BLaER1 treated with 17β-estradiol and CSF1 and Interleukin-3, amounts not matched to agents 10 nM and 100 nM (cell line): ENCODE measurements around the gene SMIM45.
"Not testable (repeated sequence)": the region's sequence is repeated elsewhere in the genome, so short reads cannot be mapped to it uniquely, and the experiment has no call there.

Source experiments
- H3K27ac ChIP-seq, 11 experiments: shearing (Covaris generic); formaldehyde crosslinking; 2 replicates each; pipeline ENCODE4 v1.8.1; 2022
- H3K27me3 ChIP-seq, 11 experiments: shearing (Covaris generic); formaldehyde crosslinking; 2 replicates each; pipeline ENCODE4 v1.8.1; 2022
- H3K36me3 ChIP-seq, 11 experiments: shearing (Covaris generic); formaldehyde crosslinking; 2 replicates each; pipeline ENCODE4 v1.8.1; 2022
- H3K4me1 ChIP-seq, 10 experiments: shearing (Covaris generic); formaldehyde crosslinking; 2 replicates each; pipeline ENCODE4 v1.8.1; 2022
- H3K4me2 ChIP-seq, 11 experiments: shearing (Covaris generic); formaldehyde crosslinking; 2 replicates each; pipeline ENCODE4 v1.8.1; 2022
- H3K4me3 ChIP-seq, 10 experiments: shearing (Covaris generic); formaldehyde crosslinking; 2 replicates each; pipeline ENCODE4 v1.8.1; 2022
- H3K9ac ChIP-seq, 11 experiments: shearing (Covaris generic); formaldehyde crosslinking; 2 replicates each; pipeline ENCODE4 v1.8.1; 2022
- H3K9me3 ChIP-seq, 11 experiments: shearing (Covaris generic); formaldehyde crosslinking; replicated peaks in 1 of 11; 2 replicates each; pipeline ENCODE4 v1.8.1; 2022
- H4K20me1 ChIP-seq, 11 experiments: shearing (Covaris generic); formaldehyde crosslinking; 2 replicates each; pipeline ENCODE4 v1.8.1; 2022
- Cebpa-rat ChIP-seq, 11 experiments: shearing (Covaris generic); IDR thresholded peaks; 2 replicates each; pipeline ENCODE4 v1.8.1; 2022

SMIM45 gene

DNA sequence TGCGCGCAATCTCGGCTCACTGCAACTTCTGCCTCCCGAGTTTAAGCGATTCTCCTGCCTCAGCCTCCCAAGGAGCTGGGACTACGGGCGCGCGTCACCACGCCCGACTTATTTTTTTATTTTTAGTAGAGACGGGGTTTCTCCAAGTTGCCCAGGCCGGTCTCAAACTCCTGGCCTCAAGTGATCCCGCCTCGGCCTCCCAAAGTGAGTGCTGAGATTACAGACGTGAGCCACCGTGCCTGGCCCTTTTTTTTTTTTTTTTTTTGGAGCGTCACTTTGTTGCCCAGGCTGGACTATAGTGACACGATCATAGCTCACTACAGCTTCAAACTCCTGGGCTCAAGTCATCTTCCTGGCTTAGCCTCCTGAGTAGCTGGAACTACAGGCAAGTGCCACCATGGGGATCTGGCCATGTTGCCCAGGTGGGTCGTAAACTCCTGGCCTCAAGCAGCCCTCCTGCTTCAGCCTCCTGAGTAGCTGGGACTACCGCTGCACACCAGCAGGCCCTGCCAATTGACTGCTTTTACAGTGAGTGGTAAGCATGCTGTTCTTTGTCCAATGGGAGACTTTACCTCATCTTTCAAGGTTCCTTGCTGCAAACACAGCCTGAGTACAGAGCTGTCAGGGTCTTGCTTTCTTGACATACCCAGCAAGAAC is 4.4 kb upstream of the SMIM45 start:
- Histone ChIP-seq H3K27me3 (no peaks in the 10 kb centered on the region), H3K4me1 (peaks cover 49 to 93% (median 88%) of the 10 kb centered on the region in 10 experiments), H3K36me3 (peaks cover 0 to 29% (median 25%) of the 10 kb centered on the region in 11 experiments; a peak in 15 of 22 replicates), H4K20me1 (peaks cover 0 to 11% (median 0%) of the 10 kb centered on the region in 11 experiments; a peak in 3 of 22 replicates), H3K4me3 (peak overlapping the region; percentile 68 to 93 (median 84); a peak in 19 of 20 replicates), H3K27ac (peak overlapping the region in 9 of 11 experiments; percentile 59 to 89 (median 88); a peak in 17 of 22 replicates), H3K9ac (peak overlapping the region; percentile 47 to 91 (median 88); a peak in 20 of 22 replicates), H3K4me2 (peak overlapping the region; percentile 88 to 99 (median 96)), H3K9me3 (no peaks in the 10 kb centered on the region)
- no peak for TF ChIP-seq Cebpa-rat (IDR thresholded peaks at IDR 0.05)

DNA sequence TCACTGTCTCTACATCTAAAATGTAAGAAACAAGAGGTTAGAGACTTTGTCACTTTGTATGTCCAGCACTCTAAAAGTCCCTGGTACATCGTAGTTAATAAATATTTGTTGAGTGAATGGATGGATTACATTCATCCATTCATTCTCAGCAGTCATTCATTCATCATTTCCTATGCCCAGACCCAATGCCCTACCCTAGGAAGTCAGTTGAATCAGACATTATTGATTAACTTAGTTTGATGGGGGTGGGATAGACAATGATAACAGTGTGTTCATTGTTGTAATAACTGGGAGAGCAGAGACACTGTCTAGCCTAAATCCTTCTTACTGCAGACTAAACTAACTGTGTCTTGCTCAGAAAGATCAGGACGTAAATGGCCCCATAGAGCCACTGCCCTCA is 3.8 kb upstream of the SMIM45 start:
- Histone ChIP-seq H3K27ac (peak overlapping the region in 2 of 11 experiments; percentile 7 to 86; a peak in 1 of 22 replicates), H3K9ac (peak overlapping the region in 5 of 11 experiments; percentile 86 to 91 (median 89); a peak in 7 of 22 replicates), H3K4me1 (peaks cover 53 to 94% (median 90%) of the 10 kb centered on the region in 10 experiments), H3K4me3 (peak overlapping the region in 3 of 10 experiments; percentile 15 to 74 (median 17); a peak in 3 of 20 replicates), H4K20me1 (peaks cover 0 to 10% (median 0%) of the 10 kb centered on the region in 11 experiments; a peak in 2 of 22 replicates), H3K9me3 (no peaks in the 10 kb centered on the region), H3K4me2 (peak overlapping the region in 9 of 11 experiments; percentile 88 to 99 (median 95); a peak in 19 of 22 replicates), H3K36me3 (peaks cover 0 to 23% (median 20%) of the 10 kb centered on the region in 11 experiments; a peak in 15 of 22 replicates), H3K27me3 (no peaks in the 10 kb centered on the region)
- no peak for TF ChIP-seq Cebpa-rat (IDR thresholded peaks at IDR 0.05)

DNA sequence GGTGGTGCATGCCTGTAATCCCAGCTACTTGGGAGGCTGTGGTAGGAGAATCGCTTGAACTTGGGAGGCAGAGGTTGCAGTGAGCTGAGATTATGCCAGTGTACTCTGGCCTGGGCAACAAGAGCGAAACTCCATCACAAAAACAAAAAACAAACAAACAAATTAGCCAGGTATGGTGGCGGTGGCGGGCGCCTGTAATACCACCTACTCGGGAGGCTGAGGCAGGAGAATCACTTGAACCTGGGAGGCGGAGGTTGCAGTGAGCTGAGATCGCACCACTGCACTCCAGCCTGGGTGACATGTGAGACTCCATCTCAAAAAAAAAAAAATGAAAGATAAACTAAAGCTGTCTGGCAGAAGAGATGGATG is 3.0 kb upstream of the SMIM45 start:
- Histone ChIP-seq H3K4me2 (peak overlapping the region; percentile 18 to 99 (median 95); a peak in 21 of 22 replicates), H3K36me3 (peaks cover 0 to 15% (median 12%) of the 10 kb centered on the region in 11 experiments; a peak in 10 of 22 replicates), H3K9ac (peak overlapping the region in 5 of 11 experiments; percentile 13 to 64 (median 58); a peak in 6 of 22 replicates), H4K20me1 (0 out of 22 replicates have a peak, but pooled peaks cover 0 to 10% (median 0%) of the 10 kb centered on the region in 11 experiments), H3K27ac (peak overlapping the region in 2 of 11 experiments; percentile 35 to 59; a peak in 3 of 22 replicates), H3K4me1 (peaks cover 46 to 91% (median 86%) of the 10 kb centered on the region in 10 experiments)
- H3K27me3 ChIP-seq, H3K9me3 ChIP-seq, H3K4me3 ChIP-seq: not testable (repeated sequence)

- Histone ChIP-seq H3K27me3 (no peaks in the 10 kb centered on the region), H4K20me1 (0 out of 22 replicates have a peak, but pooled peaks cover 0 to 10% (median 0%) of the 10 kb centered on the region in 11 experiments), H3K9ac (peak overlapping the region in 9 of 11 experiments; percentile 13 to 64 (median 58); a peak in 16 of 22 replicates), H3K4me2 (peak overlapping the region; percentile 18 to 99 (median 95)), H3K9me3 (no peaks in the 10 kb centered on the region), H3K4me1 (peaks cover 45 to 89% (median 82%) of the 10 kb centered on the region in 10 experiments), H3K4me3 (peak overlapping the region in 1 of 10 experiments; percentile 13; a peak in 1 of 20 replicates), H3K27ac (peak overlapping the region in 8 of 11 experiments; percentile 7 to 62 (median 34); a peak in 10 of 22 replicates), H3K36me3 (peaks cover 0 to 10% (median 7%) of the 10 kb centered on the region in 11 experiments; a peak in 10 of 22 replicates)
- no peak for TF ChIP-seq Cebpa-rat (IDR thresholded peaks at IDR 0.05)
Measured at GRCh38 chr22:41949297-41949965, 2.5 kb upstream of the SMIM45 start.

- Histone ChIP-seq H3K4me2 (peak overlapping the region; percentile 29 to 99 (median 72); a peak in 21 of 22 replicates), H3K4me3 (no peak overlapping the region), H3K4me1 (peaks cover 24 to 68% (median 59%) of the 10 kb centered on the region in 10 experiments), H4K20me1 (0 out of 22 replicates have a peak, but pooled peaks cover 0 to 10% (median 0%) of the 10 kb centered on the region in 11 experiments), H3K9me3 (no peaks in the 10 kb centered on the region), H3K27ac (0 out of 22 replicates have a peak overlapping the region, but pooled peaks of 2 of the 11 experiments have one; percentile 11 to 31), H3K9ac (0 out of 22 replicates have a peak overlapping the region, but pooled peaks of 1 of the 11 experiments have one; percentile 2), H3K27me3 (no peaks in the 10 kb centered on the region), H3K36me3 (no peaks in the 10 kb centered on the region)
- TF ChIP-seq Cebpa-rat (IDR thresholded peaks at IDR 0.05), result no peak
Measured at GRCh38 chr22:41952713-41953112, 763 bp downstream of the SMIM45 start.

- TF ChIP-seq Cebpa-rat (IDR thresholded peaks at IDR 0.05), result no peak
- Histone ChIP-seq H3K4me2 (0 out of 22 replicates have a peak overlapping the region, but pooled peaks of 1 of the 11 experiments have one; percentile 19), H3K27me3 (no peaks in the 10 kb centered on the region), H3K4me3 (no peak overlapping the region), H3K36me3 (no peaks in the 10 kb centered on the region), H3K9ac (no peak overlapping the region), H3K4me1 (peaks cover 8 to 25% (median 21%) of the 10 kb centered on the region in 10 experiments; a peak in 19 of 20 replicates), H3K27ac (no peak overlapping the region), H3K9me3 (no peaks in the 10 kb centered on the region), H4K20me1 (no peaks in the 10 kb centered on the region)
Measured at GRCh38 chr22:41957941-41958556, 6.1 kb downstream of the SMIM45 start.

- no peak for TF ChIP-seq Cebpa-rat (IDR thresholded peaks at IDR 0.05)
- no peaks in the 10 kb centered on the region for H3K36me3 ChIP-seq
- no peaks in the 10 kb centered on the region for H4K20me1 ChIP-seq
Measured at GRCh38 chr22:41963453-41964111, 11.6 kb downstream of the SMIM45 start.

GRCh38 chr22:41964112-41964491 is 12.2 kb downstream of the SMIM45 start:
- Histone ChIP-seq H3K4me3 (no peak overlapping the region), H3K36me3 (no peaks in the 10 kb centered on the region), H3K9me3 (no peaks in the 10 kb centered on the region), H3K9ac (peak overlapping the region in 1 of 11 experiments; percentile 48; a peak in 1 of 22 replicates), H3K4me1 (peaks cover 8 to 29% (median 19%) of the 10 kb centered on the region in 10 experiments; a peak in 19 of 20 replicates), H3K27me3 (no peaks in the 10 kb centered on the region), H3K4me2 (no peak overlapping the region), H4K20me1 (no peaks in the 10 kb centered on the region), H3K27ac (no peak overlapping the region)
- no peak for TF ChIP-seq Cebpa-rat (IDR thresholded peaks at IDR 0.05)

More at GRCh38 chr22:41963453-41964111, 11.6 kb downstream of the SMIM45 start:
- H3K4me1 ChIP-seq, result peaks cover 8 to 24% (median 15%) of the 10 kb centered on the region in 10 experiments; a peak in 19 of 20 replicates
- no peak overlapping the region for H3K27ac ChIP-seq
- H3K9ac ChIP-seq, result peak overlapping the region in 1 of 11 experiments; percentile 48; a peak in 1 of 22 replicates
- H3K4me2 ChIP-seq, result no peak overlapping the region
- H3K27me3 ChIP-seq, result no peaks in the 10 kb centered on the region
- no peaks in the 10 kb centered on the region for H3K9me3 ChIP-seq
- no peak overlapping the region for H3K4me3 ChIP-seq
